OCI-M2 (cell line): ENCODE data around the gene SLC25A53.
"Not testable (repeated sequence)": the region's sequence is repeated elsewhere in the genome, so short reads cannot be mapped to it uniquely, and the experiment has no call there.

ENCODE experiments used
- DNase-seq: peaks from one replicate; lab custom pipeline; 2025; ENCODE audit not compliant: unreplicated experiment; lab: John Stamatoyannopoulos, UW

Gene SLC25A53

DNA sequence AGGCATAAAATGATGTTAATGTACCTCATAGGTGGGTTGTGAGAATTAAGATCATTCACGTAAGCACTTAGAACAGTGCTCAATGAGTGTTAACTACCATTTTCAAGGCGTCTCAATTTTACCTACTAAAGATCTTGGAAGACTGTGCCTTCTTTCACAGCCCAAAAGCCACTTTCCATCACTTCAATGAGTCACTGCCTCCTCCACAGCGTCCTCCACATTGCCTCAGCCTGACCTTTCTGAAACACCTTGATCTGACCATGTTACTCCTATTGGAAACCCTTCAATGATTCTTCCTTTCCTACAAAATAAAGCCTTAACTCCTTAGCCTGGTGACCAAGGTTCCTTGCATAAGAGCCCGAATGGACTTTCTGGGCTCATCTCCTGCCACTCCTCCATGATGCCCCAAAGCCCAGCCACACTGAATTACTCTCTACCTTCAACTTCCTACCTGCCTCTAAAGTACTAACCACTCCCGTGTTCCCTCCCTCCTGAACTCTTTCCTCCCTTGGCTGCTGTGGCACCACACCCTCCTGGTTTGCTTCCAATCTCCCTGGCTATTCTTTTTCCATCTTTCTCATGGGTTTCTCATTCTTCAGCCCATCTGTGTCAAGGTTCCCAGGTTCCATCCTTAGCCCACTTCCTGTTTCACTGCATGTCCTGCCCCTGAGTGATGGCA lies 22.1 kb downstream of the SLC25A53 start:
- DNase-seq = no peak

DNA sequence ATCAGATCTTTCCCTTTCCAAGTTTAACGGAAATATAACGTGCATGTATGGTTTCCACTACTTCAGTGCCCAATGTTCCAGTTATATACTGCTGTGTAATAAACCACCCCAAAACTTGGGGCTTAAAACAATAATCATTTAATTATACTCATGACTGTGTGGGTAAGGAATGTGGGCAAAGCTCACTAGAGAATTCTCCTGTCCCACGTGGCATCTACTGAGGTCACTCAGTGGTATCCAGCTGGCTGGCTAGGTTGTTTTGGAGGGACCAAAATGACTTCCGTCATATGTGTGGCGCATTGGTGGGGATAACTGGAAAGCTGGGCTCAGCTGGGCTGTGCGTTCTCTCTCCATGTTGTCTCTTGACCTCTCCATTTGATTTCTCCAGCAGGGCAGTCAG lies 26.0 kb downstream of the SLC25A53 start:
- DNase-seq = no peak

DNA sequence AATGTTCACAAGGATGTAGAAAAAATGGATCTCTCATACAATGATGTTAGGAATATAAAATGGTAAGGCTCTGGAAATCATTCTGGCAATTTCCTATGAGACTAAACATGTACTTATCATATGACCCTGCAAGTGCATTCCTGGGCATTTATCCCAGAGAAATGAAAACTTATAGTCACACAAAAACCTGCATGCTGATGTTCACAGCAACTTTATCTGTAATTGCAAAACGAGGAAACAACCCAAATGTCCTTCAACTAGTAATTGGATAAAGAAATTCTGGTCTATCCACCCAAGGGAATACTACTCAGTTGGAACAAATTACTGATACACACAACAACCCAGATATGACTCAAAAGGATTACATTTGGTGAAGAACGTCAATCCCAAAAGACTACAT lies 30.0 kb downstream of the SLC25A53 start:
- no peak for DNase-seq

DNA sequence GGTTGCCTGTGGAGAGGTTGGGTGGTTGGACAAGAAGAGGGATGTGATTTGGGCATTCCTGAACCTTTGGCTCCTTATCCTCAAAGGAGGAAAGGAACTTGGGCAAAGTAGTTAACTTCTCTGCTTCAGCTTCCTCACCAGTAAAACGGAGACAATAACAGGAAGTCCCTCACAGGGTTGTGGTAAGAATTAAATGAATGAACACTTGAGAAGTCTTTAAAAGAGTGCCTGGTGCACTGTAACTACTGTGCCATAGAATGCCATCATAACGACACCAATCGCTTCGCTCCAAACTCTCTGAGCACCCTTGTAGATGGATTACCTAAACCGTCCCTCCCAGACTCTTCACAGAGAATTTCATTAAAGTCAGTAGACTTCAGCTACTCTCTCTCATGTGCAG lies 34.0 kb downstream of the SLC25A53 start:
- no peak for DNase-seq

DNA sequence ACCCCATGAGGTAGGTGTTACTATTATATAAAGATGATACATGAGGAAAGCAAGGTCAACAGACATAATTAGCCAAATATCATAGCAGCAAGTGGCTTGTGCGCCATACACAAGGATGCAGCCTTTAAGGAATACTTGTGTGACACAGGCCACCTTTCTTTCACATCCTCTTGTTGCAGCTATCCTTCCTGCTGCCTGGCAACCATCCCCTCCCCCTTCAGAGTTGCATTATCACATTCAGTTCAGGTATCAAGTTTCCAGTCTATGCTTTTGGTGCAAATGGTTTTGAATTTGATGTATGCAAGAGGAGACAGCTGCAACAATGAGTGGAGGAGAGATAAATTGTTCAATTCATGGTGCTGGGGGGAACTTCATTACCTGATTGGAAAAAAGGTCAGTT lies 38.0 kb downstream of the SLC25A53 start:
- no peak for DNase-seq

DNA sequence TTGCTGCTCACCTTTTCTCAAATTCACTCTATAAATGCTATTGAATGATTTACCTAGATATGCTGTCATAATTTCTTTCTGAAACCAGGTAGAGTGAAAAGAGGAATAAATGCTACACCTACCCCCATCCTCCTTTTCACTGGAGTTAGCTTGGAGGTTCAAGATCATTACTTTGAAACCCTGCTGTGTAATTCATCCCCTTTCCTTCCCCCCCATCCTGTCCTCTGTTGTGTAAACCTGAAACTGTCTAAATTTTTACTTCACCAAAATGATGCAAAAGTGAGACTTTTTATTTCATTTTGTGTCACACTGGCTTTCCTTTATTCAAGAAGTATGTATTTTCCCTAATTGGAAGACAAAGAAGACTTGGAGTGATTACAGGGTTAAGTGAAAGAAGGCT lies 39.0 kb downstream of the SLC25A53 start:
- no peak for DNase-seq

DNA sequence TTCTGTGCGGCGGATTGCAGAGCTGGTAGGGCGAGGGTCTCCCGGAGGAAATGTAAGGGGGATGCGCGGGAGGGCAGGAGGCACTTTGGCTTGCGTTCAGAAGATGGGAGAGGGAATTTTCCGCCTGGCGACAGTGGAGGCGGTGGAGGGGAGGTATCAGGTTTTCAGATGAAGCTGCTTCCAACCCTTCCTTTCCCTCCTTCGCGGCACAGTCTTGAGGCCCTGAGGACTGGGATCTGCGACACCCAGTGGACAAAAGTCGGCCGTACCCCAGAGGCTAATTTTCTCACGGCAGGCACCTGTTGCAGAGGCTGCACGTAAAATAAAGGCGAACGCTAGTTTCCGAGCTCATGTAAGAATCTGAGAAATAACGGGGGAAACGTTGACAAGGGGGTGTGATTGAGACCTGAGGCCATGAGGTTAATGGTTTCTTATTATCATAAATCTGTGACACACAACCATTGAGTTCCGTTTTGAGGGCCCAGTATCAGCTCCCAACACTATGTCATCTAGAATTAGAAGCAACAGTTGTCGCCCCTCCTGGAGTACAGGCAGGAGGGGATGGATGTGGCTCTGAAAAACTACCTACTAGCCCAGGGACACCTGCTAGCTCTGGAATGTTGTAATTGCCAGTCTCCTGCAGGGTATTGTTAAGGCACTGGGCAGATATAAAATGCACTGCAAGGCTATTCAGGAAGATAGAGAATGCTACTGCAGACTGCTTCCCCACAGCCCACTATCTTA lies 43.4 kb downstream of the SLC25A53 start:
- DNase-seq = no peak

DNA sequence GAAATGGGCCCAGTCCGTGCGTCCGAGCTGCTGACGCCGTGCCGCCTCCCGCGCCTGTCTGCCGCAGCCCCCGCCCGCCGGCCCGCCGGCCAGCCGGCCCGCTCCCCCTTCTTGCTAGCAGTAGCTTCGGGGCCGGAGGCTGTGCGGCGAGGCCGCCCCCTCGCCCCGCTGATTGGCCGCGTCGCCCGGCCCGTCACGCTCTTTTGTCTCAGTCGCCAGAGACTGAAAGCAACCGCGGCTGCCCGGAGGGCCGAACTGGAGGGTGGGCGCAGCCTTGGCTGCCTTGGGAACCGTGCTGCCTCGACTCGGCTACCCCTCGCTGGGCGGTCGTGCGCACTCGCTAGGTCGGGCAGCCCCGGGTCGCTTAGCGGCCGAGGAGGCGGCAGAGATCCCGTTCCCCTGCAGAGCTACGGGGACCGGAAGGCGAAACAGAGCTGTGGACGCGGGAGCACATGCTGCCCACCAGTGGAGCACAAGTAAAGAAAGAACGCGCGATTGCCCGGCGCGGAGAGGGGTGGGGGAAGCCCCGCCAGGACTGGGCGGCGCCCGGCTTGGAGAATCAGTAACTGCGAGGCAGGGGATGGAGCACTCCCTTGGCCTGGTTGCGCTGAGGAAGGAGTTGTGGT lies 44.4 kb downstream of the SLC25A53 start, which contains the start of gene ZCCHC18:
TSS of gene ZCCHC18 (plus strand) at position 198 of the 626 bp plus-strand sequence. CDS start 1,589 bp downstream, outside the sequence.
- DNase-seq = no peak

DNA sequence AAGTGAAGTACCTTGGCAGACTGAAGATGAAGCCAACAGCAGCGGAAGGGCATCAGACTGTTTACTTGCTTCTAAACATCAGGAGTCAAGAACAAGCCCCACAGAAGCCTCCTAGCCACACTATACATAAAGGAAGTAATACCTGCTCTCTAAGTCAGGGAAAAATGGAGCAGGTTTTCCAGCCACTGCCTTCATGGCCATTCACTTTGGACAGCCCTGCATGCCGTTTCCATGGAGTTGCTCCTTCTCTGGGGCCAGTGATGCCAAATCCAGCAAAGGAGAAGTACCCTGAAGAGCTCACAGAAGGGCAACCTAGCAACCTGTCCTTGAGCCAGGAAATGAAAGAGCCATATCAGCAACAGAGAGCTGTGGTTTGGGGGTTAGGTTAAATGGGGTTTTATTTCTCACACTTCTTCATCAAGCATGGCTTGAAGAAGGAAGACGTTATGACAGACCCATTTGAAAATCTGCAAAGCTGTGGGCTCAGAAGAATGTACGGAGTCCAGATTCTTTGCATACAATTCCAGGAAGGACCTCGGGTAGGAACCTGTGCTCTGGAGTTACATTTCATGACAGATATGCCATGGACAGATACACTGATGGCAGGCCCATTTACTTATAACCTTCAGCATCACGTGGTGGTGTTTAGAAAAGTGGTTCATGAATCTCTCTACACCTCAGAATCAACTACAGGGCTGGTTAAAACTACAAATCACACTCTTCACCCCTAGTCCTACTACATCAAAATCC lies 46.1 kb downstream of the SLC25A53 start:
- DNase-seq = not testable (repeated sequence)

DNA sequence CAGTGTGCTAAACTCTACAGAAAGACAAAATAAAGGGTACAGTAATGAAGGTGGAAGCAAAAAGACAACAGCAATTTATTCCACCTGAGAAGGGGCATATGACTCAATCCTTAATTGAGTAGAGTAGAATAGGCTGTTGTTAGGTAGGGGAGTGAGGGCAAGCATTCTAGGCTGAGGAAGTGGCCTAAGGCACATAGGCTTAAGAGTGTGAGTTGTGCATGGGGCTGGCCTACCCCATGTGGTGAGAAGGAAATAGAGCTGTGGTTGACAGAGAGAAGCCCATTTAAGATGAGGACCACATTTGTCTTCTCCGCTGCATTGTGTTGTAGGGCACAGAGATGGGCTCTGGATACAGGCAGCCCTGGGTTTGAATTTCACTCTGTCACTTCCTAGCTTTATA lies 47.9 kb downstream of the SLC25A53 start:
- no peak for DNase-seq

DNA sequence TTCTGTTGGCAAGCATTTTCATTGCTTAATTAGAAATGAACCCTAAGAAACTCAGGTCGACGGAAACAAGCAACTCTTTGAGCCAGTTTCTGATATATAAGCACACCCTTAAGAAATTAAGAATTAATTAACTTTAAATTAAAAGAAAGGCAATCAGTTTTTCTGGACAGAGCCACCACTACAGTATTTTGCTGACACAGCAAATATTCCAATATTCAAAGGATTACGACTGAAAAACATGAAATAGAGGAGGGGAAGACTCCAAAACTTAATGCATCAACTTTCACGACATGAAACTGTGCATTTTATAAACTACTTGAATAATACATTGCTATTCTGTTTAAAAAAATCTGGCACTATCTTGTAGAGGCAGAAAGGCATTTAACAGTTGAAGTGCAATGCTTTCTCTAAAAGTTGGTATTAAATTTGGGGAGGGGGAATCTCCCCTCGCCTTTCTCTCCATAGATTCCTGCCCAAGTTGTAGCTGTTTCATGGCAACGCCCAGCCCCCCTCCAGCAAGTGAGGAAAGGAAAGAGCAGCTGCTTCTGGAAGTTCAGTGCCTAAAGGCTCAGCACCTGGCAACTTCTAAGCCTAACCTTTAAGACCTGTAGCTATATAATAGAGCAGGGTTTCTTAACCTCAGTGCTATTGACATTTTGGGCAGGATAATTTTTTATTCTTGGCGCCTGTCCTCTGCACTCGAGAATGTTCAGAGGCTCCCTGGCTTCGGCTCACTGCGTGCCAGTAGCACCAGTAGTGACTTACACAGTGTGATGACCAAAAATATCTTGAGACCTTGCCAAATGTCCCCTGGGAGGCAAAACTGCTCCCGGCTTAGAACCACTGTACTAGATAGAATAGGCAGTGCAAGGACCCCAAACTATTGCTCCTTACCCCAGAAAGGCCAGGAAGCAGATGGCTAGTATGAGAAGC lies 51.2 kb downstream of the SLC25A53 start:
- DNase-seq = no peak

DNA sequence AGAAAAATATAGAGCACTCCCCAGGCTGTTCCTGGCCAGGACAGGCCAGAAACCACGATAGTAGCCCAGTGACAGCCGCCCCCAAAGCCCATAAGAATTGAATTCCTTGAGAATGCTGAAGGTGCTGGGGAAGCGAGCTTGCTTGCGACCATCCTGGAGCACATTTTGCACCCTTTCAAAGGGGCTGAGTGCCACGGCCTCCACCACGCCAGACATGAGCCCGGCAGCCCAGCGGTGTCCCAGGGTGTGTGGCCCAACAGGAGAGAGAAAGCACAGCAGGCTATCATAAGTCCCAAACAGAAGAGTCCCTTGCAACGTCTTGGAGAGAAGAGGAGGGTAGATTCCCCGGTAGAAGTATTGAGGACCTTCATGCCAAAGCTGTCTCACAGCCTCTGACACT lies 52.1 kb downstream of the SLC25A53 start:
- DNase-seq = no peak

DNA sequence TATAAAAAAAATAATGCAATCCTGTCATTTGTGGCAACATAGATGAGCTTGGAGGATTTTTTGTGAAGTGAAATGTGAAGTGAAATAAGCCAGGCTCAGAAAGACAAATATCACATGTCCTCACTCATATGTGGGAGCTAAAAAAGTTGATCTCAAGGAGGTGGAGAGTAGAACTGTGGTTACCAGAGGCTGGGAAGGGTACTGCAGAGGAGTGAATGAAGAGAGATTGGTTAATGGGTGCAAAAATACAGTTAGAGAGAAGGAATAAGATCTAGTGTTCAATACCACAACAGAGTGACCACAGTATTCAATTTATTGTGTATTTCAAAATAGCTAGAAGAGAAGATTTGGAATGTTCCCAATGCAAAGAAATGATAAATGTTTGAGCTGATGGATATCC lies 57.9 kb downstream of the SLC25A53 start:
- DNase-seq = no peak

DNA sequence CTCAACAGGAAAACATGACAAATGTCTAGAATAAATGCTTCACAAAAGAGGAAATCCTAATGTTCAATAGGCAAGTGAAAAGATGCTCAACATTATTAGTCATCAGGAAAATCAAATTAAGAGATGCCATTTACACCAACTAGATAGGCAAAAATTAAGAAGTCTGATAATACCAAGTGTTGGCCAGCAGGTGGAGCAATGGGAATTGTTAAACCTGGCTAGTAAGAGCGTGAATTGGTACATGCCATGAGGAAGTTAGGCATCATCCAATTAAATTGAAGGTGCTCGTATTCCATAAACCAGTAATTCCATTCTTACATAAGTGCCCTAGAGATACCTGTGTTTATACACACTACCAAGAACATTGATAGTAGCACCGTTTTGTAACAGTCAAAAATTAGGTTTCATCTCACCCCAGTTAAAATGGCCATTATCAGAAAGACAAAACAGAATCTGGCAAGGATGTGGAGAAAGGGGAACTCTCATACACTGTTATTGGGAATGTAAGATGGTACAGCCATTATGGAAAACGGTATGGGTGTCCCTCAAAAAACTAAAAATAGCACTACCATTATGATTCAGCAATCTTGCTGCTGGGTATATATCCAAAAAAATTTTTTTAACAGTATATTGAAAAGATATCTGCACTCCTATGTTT lies 58.5 kb downstream of the SLC25A53 start:
- DNase-seq = no peak

DNA sequence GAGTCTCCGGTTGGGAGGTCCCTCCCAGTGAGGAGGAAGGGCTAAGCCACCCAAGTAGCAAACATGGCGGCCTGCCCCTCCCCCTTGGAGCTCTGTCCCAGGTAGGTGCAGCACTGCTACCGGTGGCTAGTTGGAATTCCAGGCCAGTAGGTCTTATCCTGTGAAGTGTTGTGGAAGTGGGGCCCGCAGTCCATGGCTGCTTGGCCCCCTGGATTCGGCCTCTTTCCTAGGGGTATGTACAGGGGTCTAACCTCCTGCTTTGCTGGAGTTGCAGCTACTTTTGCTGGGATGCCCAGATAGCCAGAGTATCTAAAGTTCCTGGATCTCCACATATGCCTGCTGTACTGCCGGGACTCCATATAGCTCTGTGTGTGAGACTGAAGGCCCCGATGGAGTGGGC lies 70.9 kb downstream of the SLC25A53 start:
- DNase-seq = no peak

DNA sequence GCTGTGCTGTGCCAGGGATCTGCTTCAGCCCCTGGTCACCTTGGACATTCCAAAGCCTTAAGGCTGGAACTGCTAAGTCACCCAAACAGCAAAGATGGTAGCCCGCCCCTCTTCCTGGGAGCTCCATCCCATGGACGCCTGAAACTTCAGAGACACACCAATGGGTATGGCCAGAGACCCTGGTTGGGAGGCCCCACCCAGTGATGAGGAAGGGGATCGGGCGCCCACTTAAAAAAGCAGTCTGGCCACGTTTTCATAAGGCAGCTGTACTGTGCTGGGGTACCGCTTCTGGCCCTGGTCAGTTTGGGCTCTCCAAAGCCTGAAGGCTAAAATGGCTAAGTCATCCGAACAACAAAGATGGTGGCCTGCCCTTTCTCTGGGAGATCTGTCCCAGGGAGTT lies 71.3 kb downstream of the SLC25A53 start:
- DNase-seq = no peak

DNA sequence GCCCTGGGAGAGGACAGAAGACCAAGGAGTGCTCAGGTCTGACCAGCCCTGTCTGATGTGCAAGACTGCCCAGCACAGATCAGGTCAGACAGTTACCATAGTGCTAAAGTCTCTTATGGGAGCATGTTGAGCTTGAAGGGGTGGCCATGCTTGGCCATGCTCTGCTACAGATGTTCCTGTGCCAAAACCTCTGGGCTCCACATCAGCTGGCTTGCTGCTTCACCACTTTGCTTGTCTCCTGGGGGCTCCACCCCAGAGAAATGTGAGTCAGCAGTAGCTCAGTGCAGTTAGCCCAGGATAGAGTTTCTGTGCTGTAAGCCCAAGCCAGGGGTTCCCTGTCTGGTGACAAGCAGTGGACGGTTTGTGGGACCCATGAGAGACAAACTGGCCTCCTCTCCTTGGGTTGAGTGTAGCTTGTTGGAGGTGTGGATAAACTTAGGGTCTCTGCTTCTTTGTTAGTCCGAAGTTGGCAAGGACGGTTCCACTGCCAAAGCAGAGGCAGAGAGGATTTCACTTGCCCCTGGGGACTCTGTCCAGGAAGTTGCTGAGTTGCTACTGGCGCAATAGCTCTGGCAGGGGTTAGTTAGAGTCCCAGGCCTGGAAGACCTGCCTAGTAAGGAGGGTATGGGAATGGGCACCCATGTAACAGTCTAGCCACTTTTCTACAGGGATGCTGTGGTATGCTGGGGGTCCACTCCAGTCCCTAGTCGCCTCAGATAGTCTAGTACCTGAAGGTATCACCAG lies 72.1 kb downstream of the SLC25A53 start:
- DNase-seq = no peak

DNA sequence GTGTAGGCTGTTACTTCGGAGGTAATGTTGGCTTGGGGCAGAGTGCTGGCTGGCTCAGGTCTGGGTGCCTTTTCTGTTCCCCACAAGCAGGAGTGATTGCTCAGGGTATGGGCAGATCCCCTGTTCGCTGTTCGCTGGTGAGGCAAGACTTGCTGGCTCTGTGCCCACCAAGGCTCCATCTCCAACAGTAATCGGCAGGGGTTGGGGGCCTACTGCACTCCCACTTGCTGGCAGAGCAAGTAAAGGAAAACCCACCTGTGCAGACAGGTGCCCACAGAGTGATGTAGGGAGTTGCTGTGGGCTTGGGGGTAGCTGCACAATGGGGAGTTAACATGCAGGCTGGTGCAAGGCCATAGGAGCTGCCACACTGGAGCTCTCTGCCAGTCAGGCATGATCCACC lies 72.7 kb downstream of the SLC25A53 start:
- DNase-seq = no peak

DNA sequence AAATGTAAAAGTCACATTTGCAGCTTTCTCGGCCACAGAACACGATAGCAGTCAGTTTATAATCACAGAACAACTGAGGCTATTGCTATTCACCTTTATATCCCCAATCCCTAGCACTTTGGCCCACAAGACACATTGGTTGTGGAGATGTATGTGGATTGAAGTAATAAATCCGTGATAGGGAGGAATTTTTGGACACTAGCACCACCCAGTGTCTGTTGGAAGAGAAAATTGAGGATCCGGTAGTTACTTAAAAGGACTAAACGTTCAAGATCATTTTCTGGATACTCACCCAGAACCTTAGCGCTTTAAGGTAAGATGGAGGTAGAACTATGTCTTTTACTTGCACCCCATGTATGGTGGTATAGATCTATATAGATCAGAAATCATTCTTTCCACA lies 79.0 kb downstream of the SLC25A53 start:
- DNase-seq = not testable (repeated sequence)
